Activated naive CD4-positive, alpha-beta T cell treated with anti-CD3 and anti-CD28 coated beads, Interleukin-2, amount 10 ng/mL, durations not matched to agents 7 days and 5 days (primary cell): Measurements from ENCODE around the gene CST5.
"Not testable (repeated sequence)": the region's sequence is repeated elsewhere in the genome, so short reads cannot be mapped to it uniquely, and the experiment has no call there.

ENCODE experiments used
- CTCF ChIA-PET: fragments of 350-600 bp; sonication (Branson Sonifier 250); formaldehyde crosslinking; loops from one replicate; lab custom pipeline; 2021; ENCODE audit warnings: antibody characterized with exemption; lab: Charles Lee
- DNase-seq: peaks from one replicate; pipeline ENCODE4 v3.0.0-alpha.2; 2020
- H3K27ac Mint-ChIP-seq: one replicate; pipeline ENCODE4 v1.8.0; 2021; ENCODE audit warnings: mild to moderate bottlenecking, moderate library complexity, mixed read lengths
- H3K27me3 Mint-ChIP-seq: one replicate; pipeline ENCODE4 v1.8.0; 2021; ENCODE audit warnings: mild to moderate bottlenecking, mixed read lengths
- H3K36me3 Mint-ChIP-seq: one replicate; pipeline ENCODE4 v1.8.0; 2021; ENCODE audit warnings: mixed read lengths
- H3K4me1 Mint-ChIP-seq: one replicate; pipeline ENCODE4 v1.8.0; 2021; ENCODE audit warnings: mixed read lengths
- H3K4me3 Mint-ChIP-seq: one replicate; pipeline ENCODE4 v1.8.0; 2021; ENCODE audit warnings: mild to moderate bottlenecking, moderate library complexity, mixed read lengths
- H3K9me3 Mint-ChIP-seq: one replicate; pipeline ENCODE4 v1.8.0; 2021; ENCODE audit warnings: mixed read lengths

The CST5 gene

GRCh38 chr20:23917024-23917725, 37.6 kb upstream of the CST5 start:
- Mint-ChIP-seq H3K4me1 (peaks cover 15% of the 10 kb centered on the region), H3K27ac (no peak overlapping the region), H3K4me3 (no peak overlapping the region), H3K9me3 (no peaks in the 10 kb centered on the region), H3K36me3 (no peaks in the 10 kb centered on the region), H3K27me3 (peaks cover 20% of the 10 kb centered on the region)
- CTCF ChIA-PET = no interaction called here
- DNase-seq = no peak

GRCh38 chr20:23915844-23916243, 36.3 kb upstream of the CST5 start:
- H3K9me3 Mint-ChIP-seq = no peaks in the 10 kb centered on the region
- H3K27ac Mint-ChIP-seq = no peak overlapping the region
- no peaks in the 10 kb centered on the region for H3K36me3 Mint-ChIP-seq
- CTCF ChIA-PET = interaction anchor here (1.2 kb wide), 1 partner anchor 186 kb away, joined by 3 read pairs; no protein-coding TSS in a partner anchor
- peaks cover 15% of the 10 kb centered on the region for H3K4me1 Mint-ChIP-seq
- DNase-seq = no peak
- H3K27me3 Mint-ChIP-seq = peaks cover 23% of the 10 kb centered on the region
- H3K4me3 Mint-ChIP-seq = no peak overlapping the region

- H3K4me3 Mint-ChIP-seq, H3K4me1 Mint-ChIP-seq, H3K36me3 Mint-ChIP-seq, H3K9me3 Mint-ChIP-seq, DNase-seq, CTCF ChIA-PET, H3K27ac Mint-ChIP-seq: not testable (repeated sequence)
- H3K27me3 Mint-ChIP-seq = peaks cover 24% of the 10 kb centered on the region
Measured at GRCh38 chr20:23914469-23914868, 34.9 kb upstream of the CST5 start.

GRCh38 chr20:23910210-23910609, 30.7 kb upstream of the CST5 start:
- CTCF ChIA-PET = no interaction called here
- Mint-ChIP-seq H3K4me3 (no peak overlapping the region), H3K36me3 (peaks cover 5% of the 10 kb centered on the region), H3K27ac (no peak overlapping the region), H3K9me3 (peaks cover 25% of the 10 kb centered on the region), H3K27me3 (peaks cover 25% of the 10 kb centered on the region), H3K4me1 (no peaks in the 10 kb centered on the region)
- no peak for DNase-seq

- Mint-ChIP-seq H3K27me3 (peaks cover 25% of the 10 kb centered on the region), H3K36me3 (peaks cover 5% of the 10 kb centered on the region), H3K27ac (no peak overlapping the region), H3K4me1 (no peaks in the 10 kb centered on the region), H3K4me3 (no peak overlapping the region), H3K9me3 (peaks cover 29% of the 10 kb centered on the region)
- no peak for DNase-seq
- CTCF ChIA-PET = no interaction called here
Measured at GRCh38 chr20:23909390-23909789, 29.8 kb upstream of the CST5 start.

- H3K36me3 Mint-ChIP-seq = peaks cover 6% of the 10 kb centered on the region
- no peak for DNase-seq
- no peak overlapping the region for H3K4me3 Mint-ChIP-seq
- peaks cover 5% of the 10 kb centered on the region for H3K4me1 Mint-ChIP-seq
- no peak overlapping the region for H3K27ac Mint-ChIP-seq
- H3K27me3 Mint-ChIP-seq = peaks cover 21% of the 10 kb centered on the region
- peaks cover 41% of the 10 kb centered on the region for H3K9me3 Mint-ChIP-seq
- CTCF ChIA-PET = no interaction called here
Measured at GRCh38 chr20:23907579-23907978, 28.0 kb upstream of the CST5 start.

GRCh38 chr20:23902396-23902795, 22.8 kb upstream of the CST5 start:
- peak overlapping the region; percentile 88 for H3K27ac Mint-ChIP-seq
- H3K4me3 Mint-ChIP-seq = peak overlapping the region; percentile 48
- H3K27me3 Mint-ChIP-seq = peaks cover 23% of the 10 kb centered on the region
- DNase-seq = peak; percentile 74
- CTCF ChIA-PET = not testable (repeated sequence)
- peaks cover 17% of the 10 kb centered on the region for H3K4me1 Mint-ChIP-seq
- H3K36me3 Mint-ChIP-seq = peaks cover 11% of the 10 kb centered on the region
- H3K9me3 Mint-ChIP-seq = peaks cover 36% of the 10 kb centered on the region

- DNase-seq, H3K27ac Mint-ChIP-seq, H3K4me1 Mint-ChIP-seq, CTCF ChIA-PET, H3K4me3 Mint-ChIP-seq, H3K9me3 Mint-ChIP-seq, H3K36me3 Mint-ChIP-seq: not testable (repeated sequence)
- peaks cover 15% of the 10 kb centered on the region for H3K27me3 Mint-ChIP-seq
Measured at GRCh38 chr20:23890867-23891266, 11.3 kb upstream of the CST5 start.

- DNase-seq = peak; percentile 80
- Mint-ChIP-seq H3K27me3 (peaks cover 10% of the 10 kb centered on the region), H3K36me3 (no peaks in the 10 kb centered on the region), H3K4me1 (no peaks in the 10 kb centered on the region), H3K9me3 (no peaks in the 10 kb centered on the region), H3K4me3 (no peak overlapping the region), H3K27ac (no peak overlapping the region)
- CTCF ChIA-PET = interaction anchor here (0.8 to 2.6 kb wide), 6 partner anchors 10 to 112 kb away, joined by 3 to 8 read pairs (median 3); partner anchors contain the start of gene CST5
Measured at GRCh38 chr20:23889775-23890187, 10.2 kb upstream of the CST5 start.

- Mint-ChIP-seq H3K9me3 (no peaks in the 10 kb centered on the region), H3K4me3 (no peak overlapping the region), H3K36me3 (no peaks in the 10 kb centered on the region), H3K27ac (no peak overlapping the region), H3K27me3 (no peaks in the 10 kb centered on the region), H3K4me1 (no peaks in the 10 kb centered on the region)
- CTCF ChIA-PET = interaction anchor here (2.6 kb wide), 1 partner anchor 51 kb away, joined by 8 read pairs; no protein-coding TSS in a partner anchor
- DNase-seq = no peak
Measured at GRCh38 chr20:23887856-23888255, 8.3 kb upstream of the CST5 start.

- Mint-ChIP-seq H3K4me3 (no peak overlapping the region), H3K36me3 (no peaks in the 10 kb centered on the region), H3K4me1 (no peaks in the 10 kb centered on the region), H3K27me3 (no peaks in the 10 kb centered on the region), H3K9me3 (no peaks in the 10 kb centered on the region), H3K27ac (no peak overlapping the region)
- DNase-seq = no peak
- CTCF ChIA-PET = no interaction called here
Measured at GRCh38 chr20:23884771-23885162, 5.2 kb upstream of the CST5 start.

- CTCF ChIA-PET = no interaction called here
- Mint-ChIP-seq H3K27ac (no peak overlapping the region), H3K4me1 (no peaks in the 10 kb centered on the region), H3K9me3 (no peaks in the 10 kb centered on the region), H3K4me3 (no peak overlapping the region), H3K36me3 (no peaks in the 10 kb centered on the region), H3K27me3 (no peaks in the 10 kb centered on the region)
- no peak for DNase-seq
Measured at GRCh38 chr20:23884136-23884770, 4.7 kb upstream of the CST5 start.

GRCh38 chr20:23881371-23881770, 1.8 kb upstream of the CST5 start:
- H3K4me3 Mint-ChIP-seq = no peak overlapping the region
- CTCF ChIA-PET = no interaction called here
- no peaks in the 10 kb centered on the region for H3K36me3 Mint-ChIP-seq
- no peak for DNase-seq
- no peaks in the 10 kb centered on the region for H3K9me3 Mint-ChIP-seq
- no peaks in the 10 kb centered on the region for H3K27me3 Mint-ChIP-seq
- H3K27ac Mint-ChIP-seq = no peak overlapping the region
- no peaks in the 10 kb centered on the region for H3K4me1 Mint-ChIP-seq

GRCh38 chr20:23880417-23880816, 869 bp upstream of the CST5 start:
- no peaks in the 10 kb centered on the region for H3K36me3 Mint-ChIP-seq
- H3K4me1 Mint-ChIP-seq = no peaks in the 10 kb centered on the region
- no peak for DNase-seq
- no peak overlapping the region for H3K4me3 Mint-ChIP-seq
- no peak overlapping the region for H3K27ac Mint-ChIP-seq
- no peaks in the 10 kb centered on the region for H3K9me3 Mint-ChIP-seq
- CTCF ChIA-PET = interaction anchor here (0.9 to 1.3 kb wide), 2 partner anchors 9 to 13 kb away, joined by 3 read pairs; no protein-coding TSS in a partner anchor
- peaks cover 3% of the 10 kb centered on the region for H3K27me3 Mint-ChIP-seq
